ENCODE measurements around the gene HMGCR.

DNA sequence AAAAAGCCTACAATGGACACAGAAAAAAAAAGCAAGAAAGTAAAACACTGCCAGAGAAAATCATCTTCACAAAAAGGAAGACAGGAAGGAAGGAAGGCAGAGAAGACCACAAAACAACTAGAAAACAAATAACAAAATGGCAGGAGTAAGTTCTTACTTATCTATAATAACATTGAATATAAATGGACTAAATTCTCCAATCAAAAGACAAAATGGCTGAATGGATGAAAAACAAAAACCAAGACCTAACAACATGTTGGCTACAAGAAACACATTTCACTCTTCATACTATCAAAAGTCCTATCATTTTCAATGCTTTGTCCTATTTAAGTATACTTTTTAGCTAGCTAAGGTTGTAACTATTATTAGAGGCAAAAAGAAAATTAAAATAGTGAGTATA is 36.9 kb upstream of the HMGCR start:
- TF ChIP-seq, protein P1, sequence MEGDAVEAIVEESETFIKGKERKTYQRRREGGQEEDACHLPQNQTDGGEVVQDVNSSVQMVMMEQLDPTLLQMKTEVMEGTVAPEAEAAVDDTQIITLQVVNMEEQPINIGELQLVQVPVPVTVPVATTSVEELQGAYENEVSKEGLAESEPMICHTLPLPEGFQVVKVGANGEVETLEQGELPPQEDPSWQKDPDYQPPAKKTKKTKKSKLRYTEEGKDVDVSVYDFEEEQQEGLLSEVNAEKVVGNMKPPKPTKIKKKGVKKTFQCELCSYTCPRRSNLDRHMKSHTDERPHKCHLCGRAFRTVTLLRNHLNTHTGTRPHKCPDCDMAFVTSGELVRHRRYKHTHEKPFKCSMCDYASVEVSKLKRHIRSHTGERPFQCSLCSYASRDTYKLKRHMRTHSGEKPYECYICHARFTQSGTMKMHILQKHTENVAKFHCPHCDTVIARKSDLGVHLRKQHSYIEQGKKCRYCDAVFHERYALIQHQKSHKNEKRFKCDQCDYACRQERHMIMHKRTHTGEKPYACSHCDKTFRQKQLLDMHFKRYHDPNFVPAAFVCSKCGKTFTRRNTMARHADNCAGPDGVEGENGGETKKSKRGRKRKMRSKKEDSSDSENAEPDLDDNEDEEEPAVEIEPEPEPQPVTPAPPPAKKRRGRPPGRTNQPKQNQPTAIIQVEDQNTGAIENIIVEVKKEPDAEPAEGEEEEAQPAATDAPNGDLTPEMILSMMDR (IDR thresholded peaks at IDR 0.05; ENCODE audit: low read length) = no peak
- no peak for TF ChIP-seq EZH2phosphoT487 (IDR thresholded peaks at IDR 0.05; ENCODE audit: low read length)
